Muscle of arm (tissue), 12 donors: ENCODE results near the gene PTPRG. TPM values are rescaled to one million over a fixed set of nuclear protein-coding genes. Genes with fewer than 3 reads are reported as not detected.

Source experiments
- DNase-seq: peaks from one replicate; pipeline ENCODE4 v3.0.0-alpha.2; 2013
- polyA plus RNA-seq, 12 donors: library from polyadenylated mRNA; unstranded; fragments of 120-200 nt; gene quantifications; one replicate each; pipeline ENCODE4 v1.2.1, GENCODE V29; 2013; ENCODE audit not compliant: insufficient read length in 12 of 12

PTPRG gene
- polyA plus RNA-seq, 12 donors: 22.6 to 37.0 (median 31.4) TPM; not detected in 1

GRCh38 chr3:62049033-62049432, 487.7 kb downstream of the PTPRG start:
- no peak for DNase-seq

- DNase-seq: no peak
Observed at GRCh38 chr3:62051506-62051905, 490.1 kb downstream of the PTPRG start.

- no peak for DNase-seq
Observed at GRCh38 chr3:62052331-62052730, 491.0 kb downstream of the PTPRG start.

- DNase-seq: no peak
Observed at GRCh38 chr3:62056658-62057057, 495.3 kb downstream of the PTPRG start.

GRCh38 chr3:62057339-62058047, 496.1 kb downstream of the PTPRG start:
- DNase-seq: no peak

- peak; percentile 31 for DNase-seq
Observed at GRCh38 chr3:62065985-62066693, 504.8 kb downstream of the PTPRG start.

- DNase-seq: no peak
Observed at GRCh38 chr3:62068337-62068736, 507.0 kb downstream of the PTPRG start.

- no peak for DNase-seq
Observed at GRCh38 chr3:62070891-62071290, 509.5 kb downstream of the PTPRG start.

- no peak for DNase-seq
Observed at GRCh38 chr3:62073038-62073437, 511.7 kb downstream of the PTPRG start.

GRCh38 chr3:62084558-62084957, 523.2 kb downstream of the PTPRG start:
- DNase-seq: no peak

GRCh38 chr3:62088472-62089104, 527.2 kb downstream of the PTPRG start:
- DNase-seq: no peak

- DNase-seq: no peak
Observed at GRCh38 chr3:62090066-62090465, 528.7 kb downstream of the PTPRG start.

- no peak for DNase-seq
Observed at GRCh38 chr3:62090519-62090918, 529.1 kb downstream of the PTPRG start.

- no peak for DNase-seq
Observed at GRCh38 chr3:62093025-62093424, 531.7 kb downstream of the PTPRG start.

- DNase-seq: no peak
Observed at GRCh38 chr3:62094461-62094860, 533.1 kb downstream of the PTPRG start.

GRCh38 chr3:62095080-62095479, 533.7 kb downstream of the PTPRG start:
- no peak for DNase-seq

- no peak for DNase-seq
Observed at GRCh38 chr3:62095756-62096155, 534.4 kb downstream of the PTPRG start.

GRCh38 chr3:62096521-62096920, 535.1 kb downstream of the PTPRG start:
- no peak for DNase-seq

GRCh38 chr3:62097121-62097520, 535.8 kb downstream of the PTPRG start:
- no peak for DNase-seq

GRCh38 chr3:62098646-62099365, 537.4 kb downstream of the PTPRG start:
- DNase-seq: no peak

- DNase-seq: no peak
Observed at GRCh38 chr3:62100282-62100989, 539.1 kb downstream of the PTPRG start.

GRCh38 chr3:62101488-62101887, 540.1 kb downstream of the PTPRG start:
- DNase-seq: no peak
